Sigmoid colon (tissue), 4 donors: Measurements from ENCODE around the gene HECTD4.
"Not testable (repeated sequence)": the region's sequence is repeated elsewhere in the genome, so short reads cannot be mapped to it uniquely, and the experiment has no call there.

Source experiments
- CTCF ChIP-seq, 4 experiments: fragments of 450-650 bp in 3 of 4; fragments of 200-600 bp in 1 of 4; IDR thresholded peaks; one replicate each; pipeline ENCODE4 v1.5.1; 2016 to 2019; ENCODE audit warnings: antibody characterized with exemption in 4 of 4, mild to moderate bottlenecking in 3 of 4, moderate library complexity in 2 of 4
- EP300 ChIP-seq, 4 donors: sonication (generic); formaldehyde crosslinking; IDR thresholded peaks; one replicate each; pipeline ENCODE4 v1.6.1; 2017; ENCODE audit warnings: antibody characterized with exemption in 4 of 4
- POLR2A ChIP-seq, 2 donors: fragments of 450-650 bp; IDR thresholded peaks; one replicate each; pipeline ENCODE4 v1.6.1; 2016; ENCODE audit warnings: antibody characterized with exemption in 2 of 2, mild to moderate bottlenecking in 2 of 2, moderate library complexity in 2 of 2

- TF ChIP-seq CTCF, POLR2A, EP300 (IDR thresholded peaks at IDR 0.05): not testable (repeated sequence)
Observed at GRCh38 chr12:112389922-112390654, 7.9 kb upstream of the HECTD4 start.
